ENCODE measurements around the gene MAPK8IP1.
"Not testable (repeated sequence)": the region's sequence is repeated elsewhere in the genome, so short reads cannot be mapped to it uniquely, and the experiment has no call there.

The MAPK8IP1 gene

GRCh38 chr11:45885274-45885920, at the start of gene MAPK8IP1:
Gene MAPK8IP1 (plus strand): TSS chr11:45885651. CDS start chr11:45885821, 170 bp downstream.
- DNase-seq (ENCODE audit: low read depth in 2 of 2): peak; percentile 9 to 33

GRCh38 chr11:45839204-45839603, 46.2 kb upstream of the MAPK8IP1 start:
- no peak for DNase-seq (ENCODE audit: low read depth in 2 of 2)

GRCh38 chr11:45840251-45840650, 45.2 kb upstream of the MAPK8IP1 start:
- not testable (repeated sequence) for DNase-seq (ENCODE audit: low read depth in 2 of 2)

- DNase-seq (ENCODE audit: low read depth in 2 of 2): peak; percentile 68 to 75
These were observed 42.1 kb upstream of the MAPK8IP1 start for GRCh38 chr11:45843158-45843924.

- DNase-seq (ENCODE audit: low read depth in 2 of 2): no peak
These were observed 40.5 kb upstream of the MAPK8IP1 start for GRCh38 chr11:45844822-45845578.

GRCh38 chr11:45846174-45846675, 39.2 kb upstream of the MAPK8IP1 start:
- no peak for DNase-seq (ENCODE audit: low read depth in 2 of 2)

- peak; percentile 96 to 99 for DNase-seq (ENCODE audit: low read depth in 2 of 2)
These were observed 38.2 kb upstream of the MAPK8IP1 start, which contains the start of gene CRY2 for GRCh38 chr11:45846974-45847910. Gene CRY2 (plus strand): TSS chr11:45847475. CDS start chr11:45847491, 16 bp downstream.

GRCh38 chr11:45847911-45848316, 37.5 kb upstream of the MAPK8IP1 start:
- DNase-seq (ENCODE audit: low read depth in 2 of 2): no peak

- no peak for DNase-seq (ENCODE audit: low read depth in 2 of 2)
These were observed 36.8 kb upstream of the MAPK8IP1 start for GRCh38 chr11:45848654-45849081.

- DNase-seq (ENCODE audit: low read depth in 2 of 2): no peak
These were observed 35.0 kb upstream of the MAPK8IP1 start for GRCh38 chr11:45850446-45850845.

- no peak for DNase-seq (ENCODE audit: low read depth in 2 of 2)
These were observed 34.2 kb upstream of the MAPK8IP1 start for GRCh38 chr11:45851228-45851627.

GRCh38 chr11:45852018-45852711, 33.3 kb upstream of the MAPK8IP1 start:
- DNase-seq (ENCODE audit: low read depth in 2 of 2): no peak

GRCh38 chr11:45852712-45853101, 32.7 kb upstream of the MAPK8IP1 start:
- DNase-seq (ENCODE audit: low read depth in 2 of 2): no peak

GRCh38 chr11:45853332-45854219, 31.9 kb upstream of the MAPK8IP1 start:
- no peak for DNase-seq (ENCODE audit: low read depth in 2 of 2)

GRCh38 chr11:45855308-45855707, 30.1 kb upstream of the MAPK8IP1 start:
- no peak for DNase-seq (ENCODE audit: low read depth in 2 of 2)

GRCh38 chr11:45856044-45856468, 29.4 kb upstream of the MAPK8IP1 start:
- no peak for DNase-seq (ENCODE audit: low read depth in 2 of 2)

GRCh38 chr11:45857961-45858474, 27.4 kb upstream of the MAPK8IP1 start:
- DNase-seq (ENCODE audit: low read depth in 2 of 2): no peak

GRCh38 chr11:45858751-45859398, 26.6 kb upstream of the MAPK8IP1 start:
- DNase-seq (ENCODE audit: low read depth in 2 of 2): no peak

Data from stimulated activated CD4-positive, alpha-beta T cell treated with anti-CD3 and anti-CD28 coated beads, Interleukin-1b, Interleukin-23, amount 100 ng/mL, for 1 hour (primary cell).